ENCODE results near the gene FGR.

GRCh38 chr1:27574001-27574781 lies 60.8 kb downstream of the FGR start:
- TF ChIP-seq POLR2AphosphoS5 (IDR thresholded peaks at IDR 0.05; ENCODE audit: borderline replicate concordance, low read depth, low read length) (no peak), EZH2 (IDR thresholded peaks at IDR 0.05) (no peak), FOXP2 (optimal IDR thresholded peaks at IDR 0.05; ENCODE audit: control extremely low read depth, extremely low read length, insufficient read depth) (no peak)
